Measurements from ENCODE around the gene RYR2.
A peak's percentile ranks its signal among the peaks of the same experiment; 100 is the strongest.

RYR2 gene

DNA sequence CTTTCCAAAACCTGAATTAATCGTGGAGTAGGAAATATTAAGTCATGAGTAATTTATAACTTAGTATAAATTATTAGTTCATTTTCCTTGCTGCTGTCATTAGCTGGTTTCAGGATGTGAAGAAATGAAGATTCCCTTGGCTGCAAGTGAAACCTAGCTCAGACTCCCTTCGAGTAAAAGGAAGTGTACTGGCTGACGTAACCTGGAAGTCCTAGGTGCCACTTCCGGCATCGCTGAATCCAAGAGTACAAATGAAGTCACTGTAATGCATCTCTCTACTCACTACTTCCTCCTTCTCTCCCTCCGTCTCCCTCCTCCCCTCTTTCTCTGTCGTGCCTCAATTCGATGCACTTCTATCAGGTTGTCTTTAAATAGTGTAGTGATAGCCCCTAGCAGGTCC is 820.0 kb downstream of the RYR2 start:
- no peak for DNase-seq (ENCODE audit: low read depth)
- H3K4me3 ChIP-seq (replicated peaks; ENCODE audit: low read depth, low read length): no peak overlapping the region
- TF ChIP-seq, protein P1, sequence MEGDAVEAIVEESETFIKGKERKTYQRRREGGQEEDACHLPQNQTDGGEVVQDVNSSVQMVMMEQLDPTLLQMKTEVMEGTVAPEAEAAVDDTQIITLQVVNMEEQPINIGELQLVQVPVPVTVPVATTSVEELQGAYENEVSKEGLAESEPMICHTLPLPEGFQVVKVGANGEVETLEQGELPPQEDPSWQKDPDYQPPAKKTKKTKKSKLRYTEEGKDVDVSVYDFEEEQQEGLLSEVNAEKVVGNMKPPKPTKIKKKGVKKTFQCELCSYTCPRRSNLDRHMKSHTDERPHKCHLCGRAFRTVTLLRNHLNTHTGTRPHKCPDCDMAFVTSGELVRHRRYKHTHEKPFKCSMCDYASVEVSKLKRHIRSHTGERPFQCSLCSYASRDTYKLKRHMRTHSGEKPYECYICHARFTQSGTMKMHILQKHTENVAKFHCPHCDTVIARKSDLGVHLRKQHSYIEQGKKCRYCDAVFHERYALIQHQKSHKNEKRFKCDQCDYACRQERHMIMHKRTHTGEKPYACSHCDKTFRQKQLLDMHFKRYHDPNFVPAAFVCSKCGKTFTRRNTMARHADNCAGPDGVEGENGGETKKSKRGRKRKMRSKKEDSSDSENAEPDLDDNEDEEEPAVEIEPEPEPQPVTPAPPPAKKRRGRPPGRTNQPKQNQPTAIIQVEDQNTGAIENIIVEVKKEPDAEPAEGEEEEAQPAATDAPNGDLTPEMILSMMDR (IDR thresholded peaks at IDR 0.05; ENCODE audit: low read length, missing control alignments): no peak

DNA sequence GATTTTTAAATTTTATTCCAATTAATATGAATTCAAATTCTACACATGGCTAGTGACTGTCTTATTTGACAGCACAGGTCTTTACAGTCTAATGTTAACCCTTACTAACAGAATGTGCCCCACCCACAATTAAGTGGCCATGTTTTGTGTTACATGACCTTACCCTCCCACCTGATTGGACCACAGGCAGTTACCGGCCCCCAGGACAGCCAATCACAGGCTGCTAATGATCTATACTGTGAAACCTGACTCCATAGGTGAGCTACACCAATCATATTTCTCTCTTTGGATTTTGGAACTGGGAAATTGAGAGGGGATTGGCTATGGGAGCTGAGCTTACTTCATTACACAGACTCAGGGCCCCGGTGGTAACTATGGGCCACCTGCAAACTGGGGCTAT is 821.2 kb downstream of the RYR2 start:
- TF ChIP-seq, protein P1 (IDR thresholded peaks at IDR 0.05; ENCODE audit: low read length, missing control alignments): no peak

DNA sequence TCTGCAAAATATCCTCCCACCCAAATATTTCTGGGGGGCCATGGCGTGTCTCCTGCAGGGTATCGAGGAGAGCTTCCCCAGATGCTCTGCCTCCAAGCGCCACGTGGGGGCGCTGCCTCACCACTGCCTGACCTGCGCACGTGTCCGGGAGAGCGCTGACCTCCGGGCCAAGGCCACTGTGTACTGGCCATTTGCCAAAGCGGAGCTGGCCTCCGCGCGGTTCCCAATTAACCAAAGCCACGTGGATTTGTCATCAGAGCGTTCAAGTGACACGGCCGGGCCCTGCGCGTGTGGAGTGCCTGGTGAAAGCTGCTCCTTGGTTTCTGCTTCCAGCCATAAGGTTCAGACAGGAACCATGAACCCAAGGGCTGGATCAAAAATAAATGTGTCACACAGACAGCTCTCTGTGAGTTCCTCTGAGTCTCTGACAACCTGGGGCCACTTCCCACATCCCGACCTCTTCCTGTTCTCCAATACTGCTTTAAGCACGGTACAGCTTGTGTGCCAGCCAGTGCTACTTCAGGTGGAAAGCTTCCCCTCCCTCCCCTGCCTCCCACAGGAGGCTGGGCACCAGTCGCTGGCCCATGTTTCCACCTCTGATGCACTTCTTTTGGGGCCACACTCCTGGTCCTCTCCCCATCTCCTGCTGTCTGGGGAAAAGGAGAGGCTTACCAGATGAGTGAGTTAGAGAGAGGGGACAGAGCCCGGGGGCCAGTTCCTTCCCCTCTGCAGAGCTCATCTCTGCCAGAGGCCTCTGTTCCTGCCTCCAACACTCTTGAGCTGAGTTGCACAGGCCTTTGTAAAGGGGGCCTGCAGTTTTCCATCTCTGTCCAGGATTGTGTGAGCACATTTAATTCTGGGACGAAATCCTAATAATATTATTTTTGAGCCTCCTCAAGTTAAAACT is 822.6 kb downstream of the RYR2 start:
- peak overlapping the region; percentile 3 for H3K4me3 ChIP-seq (replicated peaks; ENCODE audit: low read depth, low read length)
- TF ChIP-seq, protein P1 (IDR thresholded peaks at IDR 0.05; ENCODE audit: low read length, missing control alignments): peak; percentile 70
- peak; percentile 19 for DNase-seq (ENCODE audit: low read depth)

More for the DNA sequence above, 821.2 kb downstream of the RYR2 start:
- H3K4me3 ChIP-seq (replicated peaks; ENCODE audit: low read depth, low read length): no peak overlapping the region
- DNase-seq (ENCODE audit: low read depth): no peak

DNA sequence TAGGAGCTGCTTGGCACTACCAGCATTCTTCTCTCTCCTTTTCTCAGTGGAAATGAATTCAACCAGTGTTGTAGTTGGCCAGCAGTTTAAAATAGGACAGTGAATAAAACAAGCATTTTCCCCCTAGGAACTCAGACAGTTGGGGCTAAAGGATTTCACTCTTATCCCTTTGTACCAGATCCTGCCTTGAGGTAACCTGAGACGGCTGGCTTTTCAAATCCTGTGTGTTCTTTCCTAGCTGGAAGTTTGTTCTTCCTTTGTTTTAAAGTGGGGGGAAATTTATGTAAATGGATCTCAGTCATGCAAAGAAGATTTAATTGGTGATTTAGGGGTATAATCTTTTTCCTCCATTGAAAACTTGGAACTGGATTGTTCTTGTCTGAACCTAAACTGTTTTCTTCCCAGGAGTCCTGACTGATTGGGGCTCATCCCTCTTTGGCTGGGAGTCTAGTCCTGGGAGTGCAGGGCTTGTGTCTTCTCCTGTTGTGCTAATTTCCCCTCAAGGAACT is 825.5 kb downstream of the RYR2 start:
- DNase-seq (ENCODE audit: low read depth): no peak
- TF ChIP-seq, protein P1 (IDR thresholded peaks at IDR 0.05; ENCODE audit: low read length, missing control alignments): no peak
- no peak overlapping the region for H3K4me3 ChIP-seq (replicated peaks; ENCODE audit: low read depth, low read length)

DNA sequence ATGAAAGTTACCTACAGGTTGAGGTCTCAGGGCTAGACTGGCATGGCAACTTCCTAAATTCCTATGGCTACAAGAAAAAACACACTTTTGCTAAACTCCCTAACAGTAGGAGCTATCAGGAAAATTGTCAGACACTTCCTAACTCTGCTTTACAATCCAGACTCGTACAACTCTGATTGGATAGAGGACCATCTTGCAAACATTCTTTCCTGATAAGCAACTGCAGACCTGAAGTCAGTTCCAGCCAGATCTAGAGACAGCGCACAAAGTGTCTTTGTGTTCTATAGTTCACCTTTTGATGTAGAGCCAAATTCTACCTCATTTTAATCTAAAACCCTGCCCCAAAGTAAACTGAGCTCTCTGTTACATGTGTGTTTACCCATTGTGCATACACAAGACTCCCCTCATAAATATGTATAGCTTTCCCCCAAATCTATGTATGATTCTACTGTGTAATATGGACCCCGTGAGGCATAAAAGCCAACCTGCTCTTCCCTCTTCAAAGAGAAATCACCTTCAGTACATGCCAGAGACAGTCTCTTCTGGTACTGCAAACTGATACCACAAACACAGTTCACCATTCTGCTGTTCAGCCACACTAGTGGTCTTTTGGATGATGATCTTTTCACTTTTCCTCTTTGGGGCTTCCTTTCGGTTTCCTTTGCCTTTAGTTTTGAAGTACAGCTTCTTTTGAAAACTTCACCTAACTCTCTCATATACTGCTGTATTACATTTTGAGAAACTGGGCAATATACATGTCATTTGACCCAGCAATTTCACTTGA is 827.0 kb downstream of the RYR2 start:
- DNase-seq (ENCODE audit: low read depth): no peak
- TF ChIP-seq, protein P1 (IDR thresholded peaks at IDR 0.05; ENCODE audit: low read length, missing control alignments): no peak
- H3K4me3 ChIP-seq (replicated peaks; ENCODE audit: low read depth, low read length): no peak overlapping the region

DNA sequence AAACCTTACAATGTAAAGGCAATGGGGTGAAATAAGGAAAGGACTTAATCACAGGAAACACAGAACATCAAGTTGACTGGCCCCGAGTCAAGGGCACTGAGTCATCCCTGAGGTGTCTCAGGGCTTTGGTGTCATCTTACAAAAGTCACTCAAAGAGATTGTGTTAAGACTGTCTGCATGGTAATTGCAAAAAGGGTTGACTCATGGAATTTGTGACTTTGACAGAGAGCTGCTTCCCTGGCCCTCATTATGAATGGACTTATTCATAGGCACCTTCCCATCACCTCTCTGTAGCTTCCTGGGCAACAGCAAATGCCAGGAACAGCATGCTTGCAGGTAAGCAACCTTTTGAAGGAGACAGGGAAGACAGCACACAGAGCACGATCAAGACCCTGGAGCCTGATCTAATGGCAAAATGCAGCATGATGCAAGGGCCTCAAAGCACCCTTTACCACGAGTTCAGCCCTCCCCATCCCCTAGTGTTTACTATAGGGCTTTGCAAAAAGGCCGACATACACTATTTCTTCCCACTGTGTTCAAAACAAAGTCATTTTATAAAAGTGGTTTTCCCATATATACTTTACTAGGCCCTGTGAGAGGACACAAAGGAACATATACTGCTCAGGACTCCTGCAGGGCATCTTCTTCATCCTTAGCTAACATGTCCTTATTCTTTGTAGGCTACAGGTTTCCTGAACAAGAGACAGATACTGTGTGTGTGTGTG is 831.7 kb downstream of the RYR2 start:
- TF ChIP-seq, protein P1 (IDR thresholded peaks at IDR 0.05; ENCODE audit: low read length, missing control alignments): no peak
- H3K4me3 ChIP-seq (replicated peaks; ENCODE audit: low read depth, low read length): no peak overlapping the region
- peak; percentile 12 for DNase-seq (ENCODE audit: low read depth)
